ENCODE data around the gene SV2B.

DNA sequence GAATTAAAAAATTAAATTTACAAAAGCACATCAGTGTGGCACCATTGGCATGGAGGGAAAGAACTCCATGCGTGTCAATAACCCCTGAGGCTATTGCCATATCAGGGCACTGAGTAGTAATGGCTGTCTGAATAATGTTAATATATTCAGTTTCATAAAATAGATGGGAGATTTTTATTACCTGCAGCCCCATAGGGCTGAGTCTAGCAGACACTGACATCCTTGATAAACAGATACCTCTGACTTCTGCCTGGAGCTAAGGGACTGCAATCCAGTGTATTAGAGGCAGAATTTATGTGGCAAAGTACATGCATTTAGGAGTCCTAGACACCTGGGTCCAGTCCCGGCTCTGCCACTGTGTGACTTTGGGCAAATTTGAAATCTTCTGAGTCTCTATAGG lies 38.8 kb upstream of the SV2B start:
- TF ChIP-seq CTCF (IDR thresholded peaks at IDR 0.05; ENCODE audit: poor library complexity) (no peak), EZH2 (IDR thresholded peaks at IDR 0.05; ENCODE audit: borderline replicate concordance) (no peak), EZH2phosphoT487 (IDR thresholded peaks at IDR 0.05; ENCODE audit: low read depth, severe bottlenecking, unreplicated experiment) (no peak)
